T-helper 2 cell treated with Interferon-gamma antibody and Interleukin-4, amounts not matched to agents 100 ng/mL and 5 ng/mL, for 36 hours (primary cell): ENCODE data around the gene BTBD3. TPM values are rescaled to one million over a fixed set of nuclear protein-coding genes. Genes with fewer than 3 reads are reported as not detected.

ENCODE experiments used
- intact Hi-C: fragments of 100-400 bp; cut with micrococcal nuclease; formaldehyde crosslinking; loops from one replicate; pipeline ENCODE4 v1.15.1; 2023
- total RNA-seq: library from RNA; stranded (reverse); gene quantifications from 2 replicates; pipeline ENCODE4 v1.2.3, GENCODE V29; 2022

Gene BTBD3
- total RNA-seq, 1 donor from 2014 or later: 8.4 TPM

GRCh38 chr20:11912659-11913415 is 4.9 kb upstream of the BTBD3 start:
- intact Hi-C loops: no loop called here

- intact Hi-C loops: no loop called here
These were observed 725 bp downstream of the BTBD3 start for GRCh38 chr20:11918391-11918845.

GRCh38 chr20:11918981-11919380 is 1.3 kb downstream of the BTBD3 start:
- intact Hi-C loops: no loop called here

- intact Hi-C loops: no loop called here
These were observed 1.9 kb downstream of the BTBD3 start for GRCh38 chr20:11919581-11919980.

- intact Hi-C loops: no loop called here
These were observed 2.4 kb downstream of the BTBD3 start for GRCh38 chr20:11920083-11920482.

- intact Hi-C loops: no loop called here
These were observed 3.6 kb downstream of the BTBD3 start for GRCh38 chr20:11921321-11921720.

- intact Hi-C loops: no loop called here
These were observed 4.9 kb downstream of the BTBD3 start for GRCh38 chr20:11922561-11922960.

GRCh38 chr20:11924923-11925322 is 7.2 kb downstream of the BTBD3 start:
- intact Hi-C loops: no loop called here

GRCh38 chr20:11926292-11926998 is 8.8 kb downstream of the BTBD3 start:
- intact Hi-C loops: no loop called here

GRCh38 chr20:11929947-11930346 is 12.3 kb downstream of the BTBD3 start:
- intact Hi-C loops: no loop called here

GRCh38 chr20:11935212-11936154 is 17.8 kb downstream of the BTBD3 start:
- intact Hi-C loops: no loop called here

GRCh38 chr20:11936157-11936556 is 18.5 kb downstream of the BTBD3 start:
- intact Hi-C loops: no loop called here

- intact Hi-C loops: no loop called here
These were observed 19.5 kb downstream of the BTBD3 start for GRCh38 chr20:11937230-11937629.

- intact Hi-C loops: no loop called here
These were observed 24.0 kb downstream of the BTBD3 start for GRCh38 chr20:11941593-11942246.

GRCh38 chr20:11943778-11944177 is 26.1 kb downstream of the BTBD3 start:
- intact Hi-C loops: no loop called here

- intact Hi-C loops: no loop called here
These were observed 31.1 kb downstream of the BTBD3 start for GRCh38 chr20:11948806-11949205.

- intact Hi-C loops: no loop called here
These were observed 32.0 kb downstream of the BTBD3 start for GRCh38 chr20:11949711-11950110.

- intact Hi-C loops: no loop called here
These were observed 34.0 kb downstream of the BTBD3 start for GRCh38 chr20:11951696-11952095.

GRCh38 chr20:11952639-11953038 is 34.9 kb downstream of the BTBD3 start:
- intact Hi-C loops: no loop called here

- intact Hi-C loops: no loop called here
These were observed 40.2 kb downstream of the BTBD3 start for GRCh38 chr20:11957911-11958310.

GRCh38 chr20:11958855-11959254 is 41.2 kb downstream of the BTBD3 start:
- intact Hi-C loops: no loop called here
